Testis (tissue), 2 donors: ENCODE measurements around the gene BGN.

Source experiments
- POLR2A ChIP-seq: fragments of 450-650 bp; IDR thresholded peaks from one replicate; pipeline ENCODE4 v1.6.1; 2017; ENCODE audit warnings: antibody characterized with exemption, mild to moderate bottlenecking, moderate library complexity
- TF ChIP-seq, protein P1 (sequence below), 3 experiments: fragments of 450-650 bp in 2 of 3; fragments of 200-600 bp in 1 of 3; sonication (generic) in 1 of 3; IDR thresholded peaks; one replicate each; pipeline ENCODE4 v1.5.1; 2016 to 2019; ENCODE audit warnings: antibody characterized with exemption in 3 of 3, mild to moderate bottlenecking in 2 of 3, moderate library complexity in 1 of 3

DNA sequence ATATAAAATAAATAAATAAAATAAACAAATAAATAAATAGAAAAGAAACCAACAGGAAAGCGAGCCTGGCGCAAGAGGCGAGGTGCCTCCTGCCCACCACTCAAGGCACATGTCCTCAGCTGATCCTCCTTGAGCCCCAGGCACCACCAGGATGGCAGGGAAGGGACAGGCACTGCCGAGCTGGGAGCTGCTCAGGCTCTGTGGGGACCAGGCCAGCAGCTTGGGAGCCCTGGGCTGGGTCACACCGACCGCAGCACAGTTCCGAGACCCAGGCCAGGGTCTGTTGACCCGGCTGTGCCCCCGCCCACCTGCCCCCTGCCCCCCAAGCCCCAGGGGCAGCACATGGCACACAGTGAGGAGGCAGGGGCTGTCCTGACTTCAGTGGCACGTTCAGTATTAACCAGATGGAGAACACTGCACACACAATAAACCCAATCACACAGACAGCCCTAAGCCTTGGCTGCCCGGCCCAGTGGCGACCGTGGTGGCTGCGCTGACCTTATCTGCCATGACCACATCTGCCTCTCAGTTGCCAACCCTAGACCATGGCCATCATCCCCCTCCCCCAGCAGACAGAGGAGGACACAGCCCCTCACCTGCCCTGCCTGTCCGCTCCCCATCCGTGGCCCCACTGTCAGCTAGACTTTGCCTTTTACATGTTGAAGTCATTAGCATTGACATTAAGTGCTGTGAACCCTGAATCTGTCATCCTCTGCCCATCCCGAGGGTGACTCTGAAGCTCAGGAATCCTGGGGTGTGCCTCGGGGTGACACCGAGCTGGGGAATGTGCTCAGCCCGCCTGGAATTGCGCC lies 46.0 kb upstream of the BGN start:
- TF ChIP-seq POLR2A: no peak
- TF ChIP-seq, protein P1, sequence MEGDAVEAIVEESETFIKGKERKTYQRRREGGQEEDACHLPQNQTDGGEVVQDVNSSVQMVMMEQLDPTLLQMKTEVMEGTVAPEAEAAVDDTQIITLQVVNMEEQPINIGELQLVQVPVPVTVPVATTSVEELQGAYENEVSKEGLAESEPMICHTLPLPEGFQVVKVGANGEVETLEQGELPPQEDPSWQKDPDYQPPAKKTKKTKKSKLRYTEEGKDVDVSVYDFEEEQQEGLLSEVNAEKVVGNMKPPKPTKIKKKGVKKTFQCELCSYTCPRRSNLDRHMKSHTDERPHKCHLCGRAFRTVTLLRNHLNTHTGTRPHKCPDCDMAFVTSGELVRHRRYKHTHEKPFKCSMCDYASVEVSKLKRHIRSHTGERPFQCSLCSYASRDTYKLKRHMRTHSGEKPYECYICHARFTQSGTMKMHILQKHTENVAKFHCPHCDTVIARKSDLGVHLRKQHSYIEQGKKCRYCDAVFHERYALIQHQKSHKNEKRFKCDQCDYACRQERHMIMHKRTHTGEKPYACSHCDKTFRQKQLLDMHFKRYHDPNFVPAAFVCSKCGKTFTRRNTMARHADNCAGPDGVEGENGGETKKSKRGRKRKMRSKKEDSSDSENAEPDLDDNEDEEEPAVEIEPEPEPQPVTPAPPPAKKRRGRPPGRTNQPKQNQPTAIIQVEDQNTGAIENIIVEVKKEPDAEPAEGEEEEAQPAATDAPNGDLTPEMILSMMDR (IDR thresholded peaks at IDR 0.05): no peak
